Measurements from ENCODE around the gene PRKG1.
"Not testable (repeated sequence)": the region's sequence is repeated elsewhere in the genome, so short reads cannot be mapped to it uniquely, and the experiment has no call there.

PRKG1 gene

DNA sequence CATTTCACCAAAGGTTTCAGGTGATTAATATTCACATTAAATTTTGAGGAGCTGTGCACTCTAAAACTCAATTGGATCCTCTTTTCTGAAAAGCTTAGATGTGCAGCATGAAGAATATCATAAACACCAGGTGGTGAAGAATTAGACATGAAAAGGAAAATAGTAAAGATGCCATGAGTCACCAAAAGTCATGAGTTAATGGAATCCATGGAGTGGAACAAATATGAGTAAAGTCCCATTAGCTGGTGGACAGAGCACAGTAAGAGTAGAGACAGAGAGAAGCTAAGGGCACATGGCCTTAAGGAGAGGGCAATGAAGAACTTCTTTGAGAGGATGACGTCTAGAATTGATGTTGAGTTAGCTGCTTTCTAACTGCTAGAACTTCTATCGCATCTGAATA lies 353.5 kb downstream of the PRKG1 start:
- H3K27ac ChIP-seq: no peak overlapping the region
- TF ChIP-seq, protein P1, sequence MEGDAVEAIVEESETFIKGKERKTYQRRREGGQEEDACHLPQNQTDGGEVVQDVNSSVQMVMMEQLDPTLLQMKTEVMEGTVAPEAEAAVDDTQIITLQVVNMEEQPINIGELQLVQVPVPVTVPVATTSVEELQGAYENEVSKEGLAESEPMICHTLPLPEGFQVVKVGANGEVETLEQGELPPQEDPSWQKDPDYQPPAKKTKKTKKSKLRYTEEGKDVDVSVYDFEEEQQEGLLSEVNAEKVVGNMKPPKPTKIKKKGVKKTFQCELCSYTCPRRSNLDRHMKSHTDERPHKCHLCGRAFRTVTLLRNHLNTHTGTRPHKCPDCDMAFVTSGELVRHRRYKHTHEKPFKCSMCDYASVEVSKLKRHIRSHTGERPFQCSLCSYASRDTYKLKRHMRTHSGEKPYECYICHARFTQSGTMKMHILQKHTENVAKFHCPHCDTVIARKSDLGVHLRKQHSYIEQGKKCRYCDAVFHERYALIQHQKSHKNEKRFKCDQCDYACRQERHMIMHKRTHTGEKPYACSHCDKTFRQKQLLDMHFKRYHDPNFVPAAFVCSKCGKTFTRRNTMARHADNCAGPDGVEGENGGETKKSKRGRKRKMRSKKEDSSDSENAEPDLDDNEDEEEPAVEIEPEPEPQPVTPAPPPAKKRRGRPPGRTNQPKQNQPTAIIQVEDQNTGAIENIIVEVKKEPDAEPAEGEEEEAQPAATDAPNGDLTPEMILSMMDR (IDR thresholded peaks at IDR 0.05): no peak
- TF ChIP-seq ZFX (IDR thresholded peaks at IDR 0.05; ENCODE audit: borderline replicate concordance): no peak

DNA sequence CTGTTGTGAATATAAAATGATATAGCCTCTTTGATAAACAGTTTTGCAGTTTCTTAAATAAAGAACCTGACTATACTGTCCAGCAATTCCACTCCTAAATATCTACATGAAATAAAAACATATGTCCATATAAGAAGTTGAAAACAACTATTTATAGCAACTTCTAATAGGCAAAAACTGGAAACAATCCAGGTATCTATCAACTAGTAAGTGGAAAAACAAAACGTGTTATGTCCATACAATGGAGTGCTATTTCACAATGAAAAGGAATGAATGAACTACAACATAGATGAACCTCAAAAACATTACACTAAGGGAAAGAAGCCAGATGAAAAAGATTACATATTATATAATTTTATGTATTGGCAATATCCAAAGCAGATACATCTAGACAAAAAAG lies 356.2 kb downstream of the PRKG1 start:
- H3K27ac ChIP-seq: no peak overlapping the region
- TF ChIP-seq, protein P1 (IDR thresholded peaks at IDR 0.05): no peak
- TF ChIP-seq ZFX (IDR thresholded peaks at IDR 0.05; ENCODE audit: borderline replicate concordance): no peak

DNA sequence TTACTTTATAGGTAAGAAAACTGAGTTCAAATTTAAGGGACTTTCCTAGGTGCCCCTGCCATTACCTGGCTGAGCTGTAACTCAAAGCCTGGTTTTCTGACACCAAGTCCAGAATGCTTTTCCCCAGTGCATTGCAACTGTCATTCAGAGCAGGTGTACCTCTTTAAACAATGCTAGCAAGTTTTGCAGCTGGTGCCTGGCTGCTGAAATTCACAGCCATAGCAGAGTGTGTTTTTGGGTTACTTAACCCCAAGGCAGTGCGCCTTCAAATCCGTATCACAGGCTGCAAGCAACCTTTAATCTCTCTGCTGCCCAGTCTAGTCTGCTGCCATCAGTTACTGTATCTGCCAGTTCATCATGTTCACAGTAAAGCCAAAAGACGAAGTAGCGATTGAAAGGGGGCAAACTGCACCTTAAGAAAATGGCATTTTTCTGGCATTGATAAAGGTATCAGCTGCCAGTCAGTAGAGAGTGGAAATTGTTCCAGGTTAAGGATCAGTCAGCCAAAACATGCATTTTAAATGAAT lies 359.7 kb downstream of the PRKG1 start:
- H3K27ac ChIP-seq: no peak overlapping the region
- TF ChIP-seq, protein P1 (IDR thresholded peaks at IDR 0.05): no peak
- no peak for TF ChIP-seq ZFX (IDR thresholded peaks at IDR 0.05; ENCODE audit: borderline replicate concordance)

DNA sequence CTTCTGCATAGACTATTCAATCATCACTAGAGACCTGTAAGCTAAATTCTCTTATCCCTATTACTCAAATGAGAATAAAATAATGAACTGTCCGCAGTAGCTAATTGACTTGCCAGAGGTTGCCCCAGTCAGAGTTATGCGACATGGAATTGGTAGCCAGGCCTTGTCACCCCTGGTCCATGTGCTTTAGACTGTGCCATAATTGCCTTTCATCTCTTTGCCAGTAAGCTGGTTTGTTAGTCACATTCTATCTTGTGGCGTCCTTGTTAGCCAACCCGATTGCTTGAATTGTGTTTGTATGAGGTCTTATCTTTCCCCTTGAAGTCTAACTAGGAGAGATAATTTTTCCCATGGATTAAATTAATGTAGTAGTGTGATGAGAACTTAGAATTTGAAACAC lies 362.5 kb downstream of the PRKG1 start:
- TF ChIP-seq, protein P1 (IDR thresholded peaks at IDR 0.05): no peak
- TF ChIP-seq ZFX (IDR thresholded peaks at IDR 0.05; ENCODE audit: borderline replicate concordance): no peak

DNA sequence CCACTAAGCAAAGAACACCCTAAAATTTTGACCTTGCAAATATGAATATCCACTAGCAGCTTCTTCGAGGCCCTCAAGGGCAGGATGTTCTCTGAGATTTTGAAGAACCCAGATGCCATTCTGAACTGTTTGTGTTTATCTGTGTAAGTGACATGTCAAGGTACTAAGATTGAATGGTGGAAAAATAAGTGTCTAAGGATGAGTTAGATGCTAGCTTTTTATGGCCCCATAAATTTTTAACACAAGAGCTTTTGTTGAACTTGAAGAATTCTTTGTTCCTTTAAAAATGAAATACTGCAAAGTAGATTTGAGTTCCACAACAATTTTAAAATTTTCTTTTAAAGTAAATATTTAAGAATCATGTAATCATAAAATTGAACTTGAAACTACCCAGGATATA lies 365.4 kb downstream of the PRKG1 start:
- no peak overlapping the region for H3K27ac ChIP-seq
- no peak for TF ChIP-seq ZFX (IDR thresholded peaks at IDR 0.05; ENCODE audit: borderline replicate concordance)
- TF ChIP-seq, protein P1 (IDR thresholded peaks at IDR 0.05): no peak

More for the DNA sequence above, 362.5 kb downstream of the PRKG1 start:
- H3K27ac ChIP-seq: no peak overlapping the region

DNA sequence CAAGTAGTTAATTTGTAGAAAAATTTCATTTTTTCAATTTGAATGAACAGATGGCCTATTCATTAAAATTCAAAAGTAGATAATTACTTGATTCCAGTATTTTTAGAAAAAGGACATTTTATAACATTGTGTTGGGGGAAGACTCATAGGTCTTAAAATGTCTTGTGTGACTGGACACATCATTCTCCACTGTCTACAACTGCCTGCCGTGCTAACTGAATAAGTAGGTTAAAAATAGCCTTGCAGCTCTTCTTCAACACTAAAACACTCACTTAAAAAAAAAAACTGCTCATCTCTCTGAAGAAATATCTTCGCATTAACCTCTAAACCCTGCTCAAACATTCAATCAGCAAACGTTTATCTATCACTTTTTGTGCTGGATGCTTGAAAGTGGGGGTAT lies 371.3 kb downstream of the PRKG1 start:
- no peak for TF ChIP-seq ZFX (IDR thresholded peaks at IDR 0.05; ENCODE audit: borderline replicate concordance)
- TF ChIP-seq, protein P1 (IDR thresholded peaks at IDR 0.05): no peak
- H3K27ac ChIP-seq: no peak overlapping the region

DNA sequence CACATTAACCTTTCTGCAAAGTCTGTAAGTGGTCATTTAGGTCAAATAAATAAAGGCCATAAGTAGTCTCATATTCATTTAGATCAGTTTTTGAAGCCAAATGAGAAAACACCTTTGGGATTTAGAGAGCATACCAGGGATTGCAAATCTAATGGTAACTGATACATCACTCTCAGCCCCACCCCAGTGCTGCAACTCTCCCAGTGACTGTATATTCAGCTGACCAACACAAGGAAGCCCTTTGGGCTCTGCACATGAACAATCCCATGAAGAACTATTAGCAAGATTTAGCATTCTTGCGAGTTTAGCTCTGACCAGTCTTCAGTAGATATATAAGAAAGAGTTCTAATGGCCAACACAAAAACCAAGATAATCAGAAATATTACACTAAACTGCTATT lies 372.8 kb downstream of the PRKG1 start:
- no peak overlapping the region for H3K27ac ChIP-seq
- TF ChIP-seq, protein P1 (IDR thresholded peaks at IDR 0.05): no peak
- TF ChIP-seq ZFX (IDR thresholded peaks at IDR 0.05; ENCODE audit: borderline replicate concordance): no peak

DNA sequence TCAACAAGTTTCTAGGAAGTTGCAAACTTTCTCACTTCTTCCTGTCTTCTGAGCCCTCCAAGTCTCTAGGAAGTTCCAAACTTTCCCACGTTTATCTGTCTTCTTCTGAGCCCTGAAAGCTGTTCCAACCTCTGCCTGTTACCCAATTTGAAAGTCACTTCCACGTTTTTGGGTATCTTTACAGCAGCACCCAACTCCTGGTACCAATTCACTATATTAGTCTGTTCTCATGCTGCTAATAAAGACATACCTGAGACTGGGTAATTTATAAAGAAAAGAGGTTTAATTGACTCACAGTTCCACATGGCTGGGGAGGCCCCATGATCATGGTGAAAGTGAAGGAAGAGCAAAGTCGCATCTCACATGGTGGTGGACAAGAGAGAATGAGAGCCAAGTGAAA lies 381.5 kb downstream of the PRKG1 start:
- H3K27ac ChIP-seq: not testable (repeated sequence)
